ENCODE measurements around the gene FMNL2. TPM values are rescaled to one million over a fixed set of nuclear protein-coding genes. Genes with fewer than 3 reads are reported as not detected.

FMNL2 gene
- total RNA-seq, 1 donor from 2014 or later = 34.3 TPM

DNA sequence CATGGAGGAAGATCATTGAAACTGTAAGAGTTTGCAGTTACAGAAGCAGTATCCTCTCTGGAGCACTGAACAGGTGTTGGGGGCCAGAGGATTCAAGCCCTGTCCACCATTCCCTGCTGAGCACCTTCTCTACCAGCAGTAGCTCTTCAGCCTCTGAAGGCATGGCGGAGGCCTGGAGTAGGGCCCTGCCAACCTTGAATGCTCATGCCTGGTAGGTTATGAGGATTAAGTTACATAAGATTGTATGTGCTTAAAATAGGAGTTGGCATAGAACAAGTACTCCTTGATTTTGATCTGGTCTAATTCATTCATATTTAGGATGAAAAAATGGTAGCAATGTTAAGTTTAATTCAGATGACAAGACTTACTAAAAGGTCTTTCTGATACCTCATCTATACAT is 40.2 kb downstream of the FMNL2 start:
- H3K27me3 Mint-ChIP-seq (ENCODE audit: low read depth, unreplicated experiment) = no peaks in the 10 kb centered on the region
- no peak overlapping the region for H3K4me2 ChIP-seq (ENCODE audit: low read length)
- DNase-seq (ENCODE audit: low read depth) = no peak
- H3K4me3 Mint-ChIP-seq (ENCODE audit: unreplicated experiment) = no peak overlapping the region
- H3K9ac ChIP-seq (ENCODE audit: low read length) = no peak overlapping the region
- peaks cover 89% of the 10 kb centered on the region for H3K79me2 ChIP-seq (ENCODE audit: insufficient read depth, low read length)
- no peak for TF ChIP-seq EZH2 (IDR thresholded peaks at IDR 0.05; ENCODE audit: insufficient read depth, low read length)
- TF ChIP-seq CTCF (IDR thresholded peaks at IDR 0.05; ENCODE audit: insufficient read depth, low read depth, low read length) = no peak
- H4K20me1 ChIP-seq (ENCODE audit: insufficient read depth, low read length) = peaks cover 60% of the 10 kb centered on the region
- H3K27ac ChIP-seq (ENCODE audit: low read depth, low read length) = no peak overlapping the region
- no peaks in the 10 kb centered on the region for H3K9me3 ChIP-seq (ENCODE audit: insufficient read depth, low read depth, low read length)
- no peak overlapping the region for H3K4me3 ChIP-seq (ENCODE audit: insufficient read depth, low read depth, low read length)
- H3K4me1 Mint-ChIP-seq (ENCODE audit: low read depth, unreplicated experiment) = peaks cover 15% of the 10 kb centered on the region
- no peaks in the 10 kb centered on the region for H3K9me3 Mint-ChIP-seq (ENCODE audit: unreplicated experiment)
- no peak overlapping the region for H2AFZ ChIP-seq (ENCODE audit: low read depth, low read length)
- H3K36me3 ChIP-seq (ENCODE audit: insufficient read depth, low read length) = no peaks in the 10 kb centered on the region
- no peak overlapping the region for H3K27ac Mint-ChIP-seq (ENCODE audit: unreplicated experiment)
- FAIRE-seq = no peak
- H3K4me1 ChIP-seq (ENCODE audit: insufficient read depth, low read length) = no peaks in the 10 kb centered on the region
- H3K36me3 Mint-ChIP-seq (ENCODE audit: low read depth, unreplicated experiment) = no peaks in the 10 kb centered on the region
- H3K27me3 ChIP-seq (ENCODE audit: insufficient read depth, low read length) = no peaks in the 10 kb centered on the region

DNA sequence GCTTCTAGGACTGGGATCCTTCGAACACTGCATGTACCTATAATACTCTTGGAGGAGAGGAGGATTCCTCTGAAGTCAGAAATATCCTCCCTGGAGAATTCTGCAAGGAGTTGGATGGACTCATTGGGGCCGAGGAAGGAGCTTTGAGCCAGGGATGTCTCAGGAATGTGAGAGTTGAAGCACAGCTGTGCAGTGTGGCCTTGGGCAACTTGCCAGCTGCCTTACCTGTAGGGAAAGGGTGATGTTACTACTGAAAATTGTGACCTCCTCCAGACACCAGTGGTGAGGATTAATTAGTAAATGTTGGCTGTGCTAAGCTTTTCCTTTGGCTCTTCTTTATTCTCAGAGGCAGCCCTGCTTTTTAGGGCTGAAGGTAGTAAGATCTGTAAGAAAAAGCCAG is 41.4 kb downstream of the FMNL2 start:
- peaks cover 15% of the 10 kb centered on the region for H3K4me1 Mint-ChIP-seq (ENCODE audit: low read depth, unreplicated experiment)
- no peaks in the 10 kb centered on the region for H3K27me3 ChIP-seq (ENCODE audit: insufficient read depth, low read length)
- no peaks in the 10 kb centered on the region for H3K9me3 ChIP-seq (ENCODE audit: insufficient read depth, low read depth, low read length)
- no peaks in the 10 kb centered on the region for H3K9me3 Mint-ChIP-seq (ENCODE audit: unreplicated experiment)
- H3K4me2 ChIP-seq (ENCODE audit: low read length) = no peak overlapping the region
- no peaks in the 10 kb centered on the region for H3K4me1 ChIP-seq (ENCODE audit: insufficient read depth, low read length)
- no peak overlapping the region for H3K9ac ChIP-seq (ENCODE audit: low read length)
- DNase-seq (ENCODE audit: low read depth) = no peak
- no peaks in the 10 kb centered on the region for H3K36me3 ChIP-seq (ENCODE audit: insufficient read depth, low read length)
- peaks cover 90% of the 10 kb centered on the region for H3K79me2 ChIP-seq (ENCODE audit: insufficient read depth, low read length)
- H4K20me1 ChIP-seq (ENCODE audit: insufficient read depth, low read length) = peaks cover 63% of the 10 kb centered on the region
- no peak for FAIRE-seq
- no peak overlapping the region for H3K27ac Mint-ChIP-seq (ENCODE audit: unreplicated experiment)
- no peak for TF ChIP-seq EZH2 (IDR thresholded peaks at IDR 0.05; ENCODE audit: insufficient read depth, low read length)
- TF ChIP-seq CTCF (IDR thresholded peaks at IDR 0.05; ENCODE audit: insufficient read depth, low read depth, low read length) = no peak
- H3K27ac ChIP-seq (ENCODE audit: low read depth, low read length) = no peak overlapping the region
- no peaks in the 10 kb centered on the region for H3K36me3 Mint-ChIP-seq (ENCODE audit: low read depth, unreplicated experiment)
- H3K27me3 Mint-ChIP-seq (ENCODE audit: low read depth, unreplicated experiment) = no peaks in the 10 kb centered on the region
- no peak overlapping the region for H2AFZ ChIP-seq (ENCODE audit: low read depth, low read length)
- no peak overlapping the region for H3K4me3 Mint-ChIP-seq (ENCODE audit: unreplicated experiment)
- no peak overlapping the region for H3K4me3 ChIP-seq (ENCODE audit: insufficient read depth, low read depth, low read length)

- H3K27ac Mint-ChIP-seq (ENCODE audit: unreplicated experiment) = no peak overlapping the region
Measured at GRCh38 chr2:152376968-152377367, 42.0 kb downstream of the FMNL2 start.

More at GRCh38 chr2:152376968-152377367, 42.0 kb downstream of the FMNL2 start:
- H3K4me1 Mint-ChIP-seq (ENCODE audit: low read depth, unreplicated experiment) = peaks cover 15% of the 10 kb centered on the region
- Histone ChIP-seq H3K9ac (ENCODE audit: low read length) (no peak overlapping the region), H3K27ac (ENCODE audit: low read depth, low read length) (no peak overlapping the region), H3K9me3 (ENCODE audit: insufficient read depth, low read depth, low read length) (no peaks in the 10 kb centered on the region), H3K36me3 (ENCODE audit: insufficient read depth, low read length) (no peaks in the 10 kb centered on the region), H3K4me3 (ENCODE audit: insufficient read depth, low read depth, low read length) (no peak overlapping the region), H3K4me1 (ENCODE audit: insufficient read depth, low read length) (no peaks in the 10 kb centered on the region), H3K27me3 (ENCODE audit: insufficient read depth, low read length) (no peaks in the 10 kb centered on the region), H2AFZ (ENCODE audit: low read depth, low read length) (no peak overlapping the region), H3K4me2 (ENCODE audit: low read length) (no peak overlapping the region), H3K79me2 (ENCODE audit: insufficient read depth, low read length) (peaks cover 87% of the 10 kb centered on the region), H4K20me1 (ENCODE audit: insufficient read depth, low read length) (peaks cover 64% of the 10 kb centered on the region)
- H3K4me3 Mint-ChIP-seq (ENCODE audit: unreplicated experiment) = no peak overlapping the region
- no peak for FAIRE-seq
- no peak for DNase-seq (ENCODE audit: low read depth)
- no peaks in the 10 kb centered on the region for H3K36me3 Mint-ChIP-seq (ENCODE audit: low read depth, unreplicated experiment)
- no peak for TF ChIP-seq EZH2 (IDR thresholded peaks at IDR 0.05; ENCODE audit: insufficient read depth, low read length)
- no peak for TF ChIP-seq CTCF (IDR thresholded peaks at IDR 0.05; ENCODE audit: insufficient read depth, low read depth, low read length)
- no peaks in the 10 kb centered on the region for H3K9me3 Mint-ChIP-seq (ENCODE audit: unreplicated experiment)
- H3K27me3 Mint-ChIP-seq (ENCODE audit: low read depth, unreplicated experiment) = no peaks in the 10 kb centered on the region

All from astrocyte (in vitro differentiated cells and primary cell).